Raji (cell line): ENCODE measurements around the gene HSPA12B.

Experiments used
- POLR2A ChIP-seq: IDR thresholded peaks from 2 replicates; pipeline ENCODE4 v1.6.1; 2011; ENCODE audit warnings: low read depth, low read length, control low read depth; ENCODE audit not compliant: insufficient read depth

Gene HSPA12B

DNA sequence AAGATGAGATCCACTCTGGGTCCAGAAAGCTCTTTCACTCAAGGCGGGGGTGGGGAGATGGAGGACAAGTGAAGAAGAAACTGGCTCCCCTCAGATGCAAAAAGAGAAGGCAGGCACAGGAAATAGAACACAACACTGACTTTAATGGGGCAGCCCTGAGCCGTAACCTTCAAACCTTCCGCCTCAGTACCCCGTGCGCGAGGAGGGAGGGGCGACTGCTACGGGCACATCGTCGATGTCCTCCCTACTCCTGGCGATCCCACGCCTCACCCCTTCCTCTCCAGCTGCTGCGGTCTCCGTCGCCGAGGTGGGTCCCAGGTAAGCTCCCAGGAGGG, 44.9 kb downstream of the HSPA12B start:
- TF ChIP-seq POLR2A = no peak

- no peak for TF ChIP-seq POLR2A
Measured at GRCh38 chr20:3777716-3778629, 45.5 kb downstream of the HSPA12B start.

GRCh38 chr20:3778976-3779375, 46.5 kb downstream of the HSPA12B start:
- TF ChIP-seq POLR2A = no peak

GRCh38 chr20:3781153-3781910, 48.8 kb downstream of the HSPA12B start, which contains the start of gene SPEF1:
Gene SPEF1 (minus strand): TSS chr20:3781448. CDS start chr20:3781287, 161 bp downstream.
- 0 out of 2 replicates have a peak, but pooled peaks have one; percentile 23 for TF ChIP-seq POLR2A

DNA sequence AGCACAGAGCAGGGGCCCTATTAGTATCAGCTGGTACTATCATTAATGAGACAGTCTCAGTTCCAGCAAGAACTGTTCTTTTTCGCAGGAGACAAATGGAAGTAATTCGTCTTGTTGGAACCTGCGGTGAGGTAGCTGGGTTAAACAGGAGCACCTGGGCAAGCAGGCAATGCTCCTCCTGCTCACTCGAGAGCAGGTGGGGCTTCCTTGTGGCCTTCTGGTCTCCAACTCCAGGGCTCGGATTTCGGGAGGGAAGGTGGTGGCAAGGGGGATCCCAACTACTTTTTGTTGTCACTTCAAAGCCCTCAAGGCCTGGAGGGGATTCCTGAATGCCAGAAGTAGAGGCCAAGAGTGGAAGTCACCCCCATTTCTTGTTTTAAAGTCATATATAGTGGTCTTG, 50.1 kb downstream of the HSPA12B start:
- TF ChIP-seq POLR2A = no peak

GRCh38 chr20:3783068-3783489, 50.6 kb downstream of the HSPA12B start:
- TF ChIP-seq POLR2A = no peak

DNA sequence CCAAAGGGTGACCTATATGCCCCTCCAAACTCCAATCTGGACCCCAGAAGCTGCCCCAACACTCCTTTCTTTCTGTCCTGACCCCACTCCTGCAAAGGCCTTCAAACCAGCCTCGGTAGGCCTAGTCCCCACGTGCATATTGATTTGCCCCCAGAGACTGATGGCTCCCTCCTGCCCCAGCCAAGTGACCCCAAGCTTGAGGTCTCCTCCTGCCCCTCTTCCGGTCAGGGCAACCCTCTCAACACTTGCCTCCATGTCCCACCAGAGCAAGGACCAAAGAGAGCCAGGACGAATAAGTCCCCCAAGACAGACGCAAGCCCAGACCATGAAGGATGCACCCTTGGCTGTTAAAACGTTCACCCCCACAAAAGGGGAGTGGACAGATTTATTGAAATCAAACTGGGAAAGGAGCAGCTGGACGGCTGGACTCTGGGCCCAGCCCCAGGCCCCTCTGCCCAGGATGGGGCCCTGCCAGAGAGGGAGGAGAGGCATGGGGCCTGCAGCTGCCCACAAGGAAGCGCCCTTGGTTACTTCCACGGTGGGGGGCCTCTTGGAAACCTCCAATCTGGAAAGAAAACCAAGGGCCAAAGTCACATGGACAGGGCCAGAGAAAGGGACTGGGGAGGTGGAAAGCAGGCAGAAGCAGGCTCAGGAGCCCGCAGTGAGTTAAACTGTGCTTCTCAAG, 51.2 kb downstream of the HSPA12B start:
- TF ChIP-seq POLR2A = no peak

- TF ChIP-seq POLR2A = no peak
Measured at GRCh38 chr20:3784216-3784853, 51.9 kb downstream of the HSPA12B start.

DNA sequence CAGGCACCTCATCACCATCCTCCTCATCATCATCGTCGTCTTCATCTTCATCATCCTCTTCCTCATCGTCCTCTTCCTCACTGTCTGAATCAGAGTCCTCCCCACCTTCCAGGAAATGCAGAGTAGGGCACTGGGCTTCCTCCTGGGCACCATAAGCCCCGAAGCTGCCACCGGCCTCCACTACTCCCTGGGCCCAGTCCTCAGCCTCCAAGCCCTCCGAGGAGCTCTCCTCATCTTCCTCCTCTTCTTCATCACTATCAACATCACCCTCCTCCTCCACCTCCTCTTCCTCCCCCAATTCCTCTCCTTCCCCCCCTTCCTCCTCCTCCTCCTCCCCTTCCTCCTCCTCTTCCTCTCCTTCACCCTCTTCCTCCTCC, 52.4 kb downstream of the HSPA12B start:
- TF ChIP-seq POLR2A = no peak

DNA sequence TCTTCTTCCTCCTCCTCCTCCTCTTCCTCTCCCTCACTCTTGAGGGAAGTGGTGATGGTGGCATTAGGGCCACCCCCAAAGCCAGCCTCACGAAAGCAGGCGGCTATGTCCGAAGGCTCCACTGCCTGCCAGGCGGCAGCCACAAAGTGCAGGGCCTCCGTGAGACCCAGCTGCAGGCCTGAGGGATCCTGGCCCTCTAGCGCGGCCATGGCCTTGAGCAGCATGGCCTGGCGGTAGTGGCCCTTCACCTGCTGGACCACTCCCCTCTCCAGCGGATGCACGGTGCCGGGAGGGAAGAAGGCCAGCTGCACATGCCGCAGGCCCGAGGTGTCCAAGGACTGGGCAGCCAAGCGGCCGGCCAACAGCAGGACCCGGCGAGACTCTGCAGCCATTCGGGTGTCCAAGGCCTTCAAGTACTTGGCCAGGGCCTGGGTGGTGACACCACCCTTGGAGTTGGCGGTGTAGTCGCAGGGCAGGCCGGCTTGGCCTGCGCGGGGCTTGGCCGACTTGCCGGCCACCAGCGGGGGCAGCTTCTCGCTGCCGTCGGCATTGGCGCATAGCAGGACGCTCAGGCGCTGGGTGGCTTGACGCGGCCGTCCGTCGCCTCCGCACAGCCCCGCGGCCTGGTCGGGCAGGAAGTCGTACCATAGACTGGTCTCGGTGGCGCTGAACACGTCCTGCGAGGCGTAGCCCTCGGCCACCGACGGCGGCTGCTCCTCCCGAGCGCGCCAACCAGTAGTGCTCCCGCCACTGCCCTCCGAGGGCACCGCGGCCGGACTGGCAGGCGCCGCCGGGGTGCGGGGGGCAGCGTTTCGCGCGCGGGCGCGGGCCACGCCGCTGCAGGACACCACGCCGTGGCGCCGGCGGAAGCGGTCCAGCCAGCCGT, 53.0 kb downstream of the HSPA12B start:
- TF ChIP-seq POLR2A = no peak

DNA sequence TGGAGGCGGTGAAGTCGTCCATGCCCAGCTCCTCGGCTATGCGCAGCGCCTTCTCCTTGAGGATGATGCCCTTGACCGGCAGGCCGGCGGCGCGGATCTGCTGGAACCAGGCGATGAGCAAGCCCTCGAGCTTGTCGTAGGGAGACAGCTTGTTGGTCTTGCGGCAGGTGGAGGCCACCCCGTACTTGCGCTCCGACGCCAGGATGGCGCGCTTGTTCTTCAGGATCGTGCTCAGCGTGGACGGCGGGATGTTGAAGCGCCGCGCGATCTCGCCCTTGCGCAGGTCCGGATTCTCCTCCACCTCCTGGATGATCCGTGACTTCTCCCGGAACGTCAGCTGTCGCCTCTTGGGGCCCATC, 53.6 kb downstream of the HSPA12B start:
- no peak for TF ChIP-seq POLR2A

GRCh38 chr20:3786665-3787323, 54.3 kb downstream of the HSPA12B start, which contains the start of gene CENPB:
Gene CENPB (minus strand): TSS chr20:3786740. CDS start chr20:3786483, 257 bp downstream.
- peak; percentile 61 for TF ChIP-seq POLR2A

- TF ChIP-seq POLR2A = no peak
Measured at GRCh38 chr20:3787324-3788014, 55.0 kb downstream of the HSPA12B start.
